ENCODE data around the gene PTPRU.
"Not testable (repeated sequence)": the region's sequence is repeated elsewhere in the genome, so short reads cannot be mapped to it uniquely, and the experiment has no call there.

The PTPRU gene

DNA sequence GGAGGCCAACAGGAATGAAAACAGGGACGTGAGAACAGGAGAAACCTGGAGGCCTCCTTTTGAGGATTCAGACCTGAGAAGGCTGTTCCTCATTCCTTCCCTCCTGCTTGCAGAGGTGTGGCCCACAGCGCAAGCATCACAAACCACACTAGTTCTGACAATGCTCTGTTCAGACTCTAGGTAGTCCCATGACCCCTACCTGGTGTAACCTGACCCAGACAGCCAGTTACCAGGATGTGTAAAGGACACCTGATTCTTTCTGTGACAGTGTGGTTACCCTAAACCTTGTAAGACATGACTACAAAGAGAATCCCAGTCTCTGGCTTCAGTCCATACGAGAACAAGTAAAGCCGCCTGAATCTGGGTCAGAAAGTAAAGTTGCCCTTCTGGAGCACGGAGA lies 8.8 kb upstream of the PTPRU start:
- Mint-ChIP-seq H3K36me3 (ENCODE audit: insufficient read depth) (peaks cover 6% of the 10 kb centered on the region), H3K4me3 (no peak overlapping the region), H3K4me1 (peaks cover 18% of the 10 kb centered on the region), H3K9me3 (no peaks in the 10 kb centered on the region), H3K27ac (ENCODE audit: low read depth) (no peak overlapping the region), H3K27me3 (no peaks in the 10 kb centered on the region)
- DNase-seq (ENCODE audit: low spot score in 2 of 2) (no peak), ATAC-seq (replicated peaks; ENCODE audit: extremely low read depth, poor library complexity, severe bottlenecking) (no peak)

DNA sequence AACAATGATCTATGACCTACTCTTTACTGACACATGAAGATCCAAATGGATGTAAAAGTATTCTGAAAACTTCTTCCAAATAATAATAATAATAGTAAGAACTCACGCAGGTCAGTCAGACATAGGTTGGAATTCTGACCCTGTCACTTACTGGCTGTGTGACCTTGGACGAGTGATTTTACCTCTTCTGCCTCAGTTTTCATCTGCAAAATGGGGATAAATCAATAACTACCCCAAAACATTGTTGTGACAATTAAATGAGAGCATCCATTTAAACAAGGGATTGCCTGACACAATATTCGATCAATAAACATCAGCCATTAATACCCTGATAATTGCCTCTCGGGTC lies 6.1 kb upstream of the PTPRU start:
- peaks cover 16% of the 10 kb centered on the region for H3K27me3 Mint-ChIP-seq
- H3K4me3 Mint-ChIP-seq: peak overlapping the region; percentile 94
- H3K27ac Mint-ChIP-seq (ENCODE audit: low read depth): peak overlapping the region; percentile 95
- H3K9me3 Mint-ChIP-seq: no peaks in the 10 kb centered on the region
- ATAC-seq (replicated peaks; ENCODE audit: extremely low read depth, poor library complexity, severe bottlenecking): no peak
- peaks cover 18% of the 10 kb centered on the region for H3K4me1 Mint-ChIP-seq
- peaks cover 6% of the 10 kb centered on the region for H3K36me3 Mint-ChIP-seq (ENCODE audit: insufficient read depth)
- no peak for DNase-seq (ENCODE audit: low spot score in 2 of 2)

DNA sequence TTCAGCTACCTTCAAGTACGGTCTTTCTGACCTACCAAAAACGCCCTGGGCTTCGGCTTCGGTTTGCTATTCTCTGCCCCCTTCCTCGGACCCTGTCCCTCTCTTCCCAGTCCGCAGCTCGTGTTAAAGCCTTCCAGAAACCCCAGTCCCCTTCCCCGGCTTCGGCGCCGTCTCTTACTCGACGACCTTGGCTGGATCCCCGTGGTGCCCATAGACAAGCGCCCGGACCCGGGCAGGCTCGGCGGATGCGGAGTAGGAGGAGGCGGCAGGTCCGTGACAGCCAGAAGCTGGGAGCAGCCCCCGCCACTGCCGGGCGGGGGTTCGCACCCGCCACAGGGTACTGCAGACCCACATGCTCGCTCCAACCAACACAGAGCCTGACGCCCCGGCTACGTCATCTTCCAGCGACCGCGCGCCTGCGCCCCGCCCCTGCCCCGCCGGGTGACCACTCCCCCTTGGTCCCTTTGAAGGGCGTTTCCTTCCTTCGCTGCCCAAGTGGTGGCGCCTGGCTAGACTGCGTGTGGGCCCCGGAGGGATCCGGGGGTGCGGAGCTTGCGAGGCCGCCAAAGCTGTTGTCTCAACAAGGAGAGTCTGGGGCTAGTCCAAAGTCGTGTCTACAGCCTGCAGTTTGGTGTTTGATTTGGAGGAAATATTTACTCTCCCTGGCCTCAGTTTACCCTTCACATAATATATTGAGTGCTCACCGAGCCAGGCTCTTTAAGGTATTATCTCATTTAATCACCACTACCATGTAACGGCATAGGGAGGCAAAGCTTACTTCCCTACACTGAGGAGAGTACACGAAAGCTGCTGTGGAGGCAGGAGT lies 5.6 kb upstream of the PTPRU start, which contains the start of gene MECR:
TSS of gene MECR (minus strand) at position 382 of the 826 bp plus-strand sequence. CDS start at position 354, 28 bp downstream.
- Mint-ChIP-seq H3K36me3 (ENCODE audit: insufficient read depth) (peaks cover 7% of the 10 kb centered on the region), H3K4me1 (peaks cover 19% of the 10 kb centered on the region), H3K27me3 (peaks cover 16% of the 10 kb centered on the region), H3K27ac (ENCODE audit: low read depth) (peak within 1 kb of the TSS; percentile 95), H3K9me3 (no peaks in the 10 kb centered on the region), H3K4me3 (peak within 1 kb of the TSS; percentile 94)
- peak; percentile 96 for ATAC-seq (replicated peaks; ENCODE audit: extremely low read depth, poor library complexity, severe bottlenecking)
- DNase-seq (ENCODE audit: low spot score in 2 of 2): peak; percentile 93 to 94

DNA sequence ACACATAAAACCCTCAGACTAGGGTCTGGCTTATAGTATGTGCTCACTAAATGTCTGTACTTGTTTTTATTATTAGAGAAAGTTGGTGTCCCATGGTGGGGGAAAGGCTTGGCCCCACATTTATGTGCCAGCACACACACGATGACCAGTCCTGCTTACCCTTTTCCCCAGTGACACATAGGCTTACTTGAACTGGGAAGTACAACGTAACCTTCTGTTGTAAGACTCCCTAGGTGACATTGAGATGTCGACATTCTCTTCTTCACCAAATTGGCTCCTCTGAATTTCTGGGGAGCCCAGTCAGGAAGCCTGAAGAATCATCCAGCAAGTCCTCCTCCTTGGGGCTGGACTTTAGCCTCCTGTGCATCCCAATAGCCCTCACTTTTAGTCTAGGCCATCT lies 3.9 kb upstream of the PTPRU start:
- Mint-ChIP-seq H3K4me1 (peaks cover 32% of the 10 kb centered on the region), H3K36me3 (ENCODE audit: insufficient read depth) (peaks cover 10% of the 10 kb centered on the region), H3K27me3 (peaks cover 28% of the 10 kb centered on the region), H3K4me3 (no peak overlapping the region), H3K9me3 (no peaks in the 10 kb centered on the region), H3K27ac (ENCODE audit: low read depth) (no peak overlapping the region)
- no peak for DNase-seq (ENCODE audit: low spot score in 2 of 2)
- no peak for ATAC-seq (replicated peaks; ENCODE audit: extremely low read depth, poor library complexity, severe bottlenecking)

DNA sequence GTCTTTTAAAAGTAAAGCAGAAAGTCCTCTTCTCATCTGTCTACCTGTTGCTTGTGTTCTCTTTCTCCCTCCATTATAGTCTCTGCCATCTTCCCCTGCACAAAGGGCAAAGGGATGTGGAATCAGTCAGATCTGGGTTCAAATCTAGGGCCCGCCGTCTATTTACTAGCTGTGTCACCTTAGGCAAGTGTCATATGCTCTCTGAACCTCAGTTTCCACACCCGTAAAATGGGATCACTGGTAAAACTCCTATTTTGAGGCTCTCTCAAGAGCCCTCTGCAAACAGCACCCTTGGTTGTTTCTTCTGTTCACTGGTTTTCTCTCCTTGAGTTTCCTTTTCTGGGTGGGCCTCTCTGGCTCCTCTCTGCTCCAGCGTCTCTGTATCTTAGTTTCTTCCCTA lies 2.6 kb upstream of the PTPRU start:
- Mint-ChIP-seq H3K4me1 (peaks cover 35% of the 10 kb centered on the region), H3K27me3 (peaks cover 35% of the 10 kb centered on the region), H3K36me3 (ENCODE audit: insufficient read depth) (peaks cover 12% of the 10 kb centered on the region), H3K4me3 (no peak overlapping the region), H3K27ac (ENCODE audit: low read depth) (no peak overlapping the region), H3K9me3 (no peaks in the 10 kb centered on the region)
- no peak for ATAC-seq (replicated peaks; ENCODE audit: extremely low read depth, poor library complexity, severe bottlenecking)
- DNase-seq (ENCODE audit: low spot score in 2 of 2): no peak

DNA sequence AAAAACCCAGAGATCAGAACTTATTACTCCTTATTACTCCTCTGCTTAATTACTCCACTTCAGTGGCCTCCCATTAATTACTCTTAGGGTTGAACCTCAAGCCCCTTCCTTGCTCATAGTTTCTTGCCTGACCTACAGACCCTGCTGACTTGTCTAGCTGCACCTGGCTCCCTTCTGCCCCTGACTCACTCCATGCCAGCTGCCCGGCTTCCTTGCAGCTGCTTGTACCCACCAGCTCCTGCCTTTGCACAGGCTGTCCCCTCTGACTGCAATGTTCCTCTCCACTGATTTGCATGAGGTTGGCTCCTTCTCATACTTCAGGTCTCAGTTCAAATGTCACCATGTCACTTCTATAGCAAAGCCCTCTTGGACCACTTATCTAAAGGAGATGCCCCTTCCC lies 1.9 kb upstream of the PTPRU start:
- peaks cover 12% of the 10 kb centered on the region for H3K36me3 Mint-ChIP-seq (ENCODE audit: insufficient read depth)
- H3K9me3 Mint-ChIP-seq: no peaks in the 10 kb centered on the region
- peaks cover 37% of the 10 kb centered on the region for H3K4me1 Mint-ChIP-seq
- DNase-seq (ENCODE audit: low spot score in 2 of 2) (no peak), ATAC-seq (replicated peaks; ENCODE audit: extremely low read depth, poor library complexity, severe bottlenecking) (no peak)
- H3K27ac Mint-ChIP-seq (ENCODE audit: low read depth): no peak overlapping the region
- H3K4me3 Mint-ChIP-seq: no peak overlapping the region
- H3K27me3 Mint-ChIP-seq: peaks cover 43% of the 10 kb centered on the region

DNA sequence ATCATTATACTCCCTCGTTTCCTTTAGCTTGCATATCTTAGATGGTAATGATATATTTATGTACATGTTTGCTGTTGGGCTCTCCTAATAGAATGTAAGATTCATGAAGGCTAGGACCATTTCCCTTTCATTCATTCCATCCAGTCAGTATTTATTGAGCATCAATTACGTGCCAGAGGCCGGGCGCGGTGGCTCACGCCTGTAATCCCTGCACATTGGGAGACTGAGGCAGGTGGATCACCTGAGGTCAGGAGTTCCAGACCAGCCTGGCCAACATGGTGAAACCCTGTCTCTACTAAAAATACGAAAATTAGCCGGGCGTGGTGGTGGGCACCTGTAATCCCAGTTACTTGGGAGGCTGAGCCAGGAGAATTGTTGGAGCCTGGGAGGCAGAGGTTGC lies 1.4 kb upstream of the PTPRU start:
- not testable (repeated sequence) for H3K27ac Mint-ChIP-seq (ENCODE audit: low read depth); H3K4me3 Mint-ChIP-seq; H3K9me3 Mint-ChIP-seq; DNase-seq (ENCODE audit: low spot score in 2 of 2); ATAC-seq (replicated peaks; ENCODE audit: extremely low read depth, poor library complexity, severe bottlenecking)
- Mint-ChIP-seq H3K4me1 (peaks cover 33% of the 10 kb centered on the region), H3K27me3 (peaks cover 47% of the 10 kb centered on the region), H3K36me3 (ENCODE audit: insufficient read depth) (peaks cover 12% of the 10 kb centered on the region)

DNA sequence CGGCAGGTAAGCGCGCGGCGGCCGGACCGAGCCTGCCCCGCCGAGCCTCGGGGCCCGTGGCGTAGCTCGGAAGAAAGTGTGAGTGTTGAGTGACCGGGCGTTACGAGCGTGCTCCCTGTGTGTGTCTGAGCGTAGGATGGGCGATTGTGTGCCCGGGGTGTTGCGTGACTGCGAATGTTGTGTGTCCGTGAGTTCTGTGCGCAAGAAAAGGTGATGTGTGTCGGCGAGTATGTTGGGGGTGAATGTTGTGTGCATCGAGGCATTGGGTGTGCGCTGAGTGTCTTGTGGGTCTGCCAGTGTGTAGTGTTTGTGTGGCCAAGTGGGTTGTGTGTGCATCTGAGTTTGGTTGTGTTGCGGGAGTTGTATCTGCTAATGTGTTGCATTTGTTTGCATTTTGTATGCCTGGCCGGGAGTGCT lies 398 bp downstream of the PTPRU start:
- DNase-seq (ENCODE audit: low spot score in 2 of 2) (no peak), ATAC-seq (replicated peaks; ENCODE audit: extremely low read depth, poor library complexity, severe bottlenecking) (no peak)
- peaks cover 66% of the 10 kb centered on the region for H3K27me3 Mint-ChIP-seq
- no peaks in the 10 kb centered on the region for H3K9me3 Mint-ChIP-seq
- peak overlapping the region; percentile 80 for H3K4me3 Mint-ChIP-seq
- peaks cover 6% of the 10 kb centered on the region for H3K36me3 Mint-ChIP-seq (ENCODE audit: insufficient read depth)
- peaks cover 19% of the 10 kb centered on the region for H3K4me1 Mint-ChIP-seq
- peak overlapping the region; percentile 59 for H3K27ac Mint-ChIP-seq (ENCODE audit: low read depth)

DNA sequence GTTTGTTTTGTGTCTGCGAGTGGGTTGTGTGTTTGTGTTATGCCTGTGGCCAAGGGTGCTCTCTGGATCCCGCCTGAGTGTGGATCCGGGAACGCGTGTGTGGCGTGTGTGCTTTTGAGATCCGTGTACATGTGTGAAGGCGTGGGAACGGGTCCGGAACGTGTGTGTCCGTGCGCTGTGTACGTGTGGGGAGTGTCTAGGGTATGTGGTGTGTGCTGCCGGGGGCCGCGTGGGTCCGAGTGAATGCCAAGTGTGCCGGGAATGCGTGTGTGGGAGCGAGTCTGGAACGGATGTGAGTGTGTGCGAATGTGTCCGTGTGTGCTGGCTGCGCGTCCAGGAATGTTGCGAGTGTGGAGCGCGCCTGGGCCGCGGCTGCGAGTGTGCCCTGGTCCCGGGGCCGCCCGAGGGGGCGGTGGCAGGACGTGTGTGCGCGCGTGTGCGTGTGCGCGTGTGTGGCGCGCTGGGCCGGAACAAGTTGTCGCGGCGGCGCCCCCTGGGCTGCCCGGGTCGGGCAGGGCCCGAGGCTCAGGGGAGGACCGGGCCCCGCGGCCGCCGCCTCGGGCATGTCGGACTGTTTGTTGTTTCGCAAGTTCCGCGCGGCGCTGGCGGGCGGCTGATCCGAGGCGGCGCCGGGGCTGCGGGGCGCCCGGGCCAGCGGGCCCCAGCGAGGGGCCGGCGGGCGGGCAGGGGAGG lies 953 bp downstream of the PTPRU start:
- Mint-ChIP-seq H3K27ac (ENCODE audit: low read depth) (peak overlapping the region; percentile 59), H3K27me3 (peaks cover 68% of the 10 kb centered on the region)
- DNase-seq (ENCODE audit: low spot score in 2 of 2): no peak

DNA sequence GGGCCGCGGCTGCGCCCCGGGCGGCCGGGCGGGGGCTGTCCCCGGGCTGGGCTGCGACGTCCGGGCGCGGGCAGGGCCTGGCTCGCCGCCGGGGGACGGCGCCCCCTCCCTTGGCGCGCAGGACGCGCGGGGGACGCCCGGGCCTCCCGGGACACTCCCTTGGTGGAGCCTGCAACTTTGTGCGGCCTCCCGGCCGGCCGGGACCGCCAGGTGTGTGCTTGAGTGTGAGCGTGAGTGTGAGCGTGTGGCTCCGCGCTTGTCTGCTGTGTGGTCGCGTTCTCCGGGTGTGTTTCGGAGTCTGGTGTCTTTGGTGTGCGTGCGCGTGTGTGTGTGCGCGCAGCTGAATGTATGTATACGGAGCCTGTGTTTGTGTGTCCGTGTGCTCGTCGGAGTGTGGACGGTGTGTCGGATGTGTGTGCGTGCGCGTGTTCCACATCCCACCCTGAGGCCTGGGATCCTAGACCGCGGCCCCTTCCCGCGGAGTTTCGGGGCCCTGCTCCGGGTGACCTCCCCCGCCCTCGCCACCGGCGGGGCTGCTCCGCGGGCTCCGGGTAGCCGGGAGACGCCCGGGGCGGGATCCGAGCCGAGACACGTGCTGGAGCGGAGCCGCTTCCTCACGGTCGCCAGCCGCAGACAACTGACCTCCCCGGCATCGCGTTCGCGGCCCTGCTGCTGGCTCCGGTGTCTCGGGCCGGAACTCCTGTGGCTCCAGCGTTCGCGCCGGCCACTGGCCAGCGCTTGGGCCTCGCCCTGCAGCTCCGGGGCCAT lies 1.7 kb downstream of the PTPRU start:
- Mint-ChIP-seq H3K36me3 (ENCODE audit: insufficient read depth) (peaks cover 6% of the 10 kb centered on the region), H3K4me3 (peak overlapping the region; percentile 76), H3K4me1 (peaks cover 19% of the 10 kb centered on the region), H3K27me3 (peaks cover 68% of the 10 kb centered on the region), H3K9me3 (no peaks in the 10 kb centered on the region), H3K27ac (ENCODE audit: low read depth) (no peak overlapping the region)
- DNase-seq (ENCODE audit: low spot score in 2 of 2) (no peak), ATAC-seq (replicated peaks; ENCODE audit: extremely low read depth, poor library complexity, severe bottlenecking) (no peak)

More for the DNA sequence above, 953 bp downstream of the PTPRU start:
- Mint-ChIP-seq H3K4me1 (peaks cover 19% of the 10 kb centered on the region), H3K36me3 (ENCODE audit: insufficient read depth) (peaks cover 6% of the 10 kb centered on the region), H3K9me3 (no peaks in the 10 kb centered on the region), H3K4me3 (peak overlapping the region; percentile 80)
- ATAC-seq (replicated peaks; ENCODE audit: extremely low read depth, poor library complexity, severe bottlenecking): no peak

DNA sequence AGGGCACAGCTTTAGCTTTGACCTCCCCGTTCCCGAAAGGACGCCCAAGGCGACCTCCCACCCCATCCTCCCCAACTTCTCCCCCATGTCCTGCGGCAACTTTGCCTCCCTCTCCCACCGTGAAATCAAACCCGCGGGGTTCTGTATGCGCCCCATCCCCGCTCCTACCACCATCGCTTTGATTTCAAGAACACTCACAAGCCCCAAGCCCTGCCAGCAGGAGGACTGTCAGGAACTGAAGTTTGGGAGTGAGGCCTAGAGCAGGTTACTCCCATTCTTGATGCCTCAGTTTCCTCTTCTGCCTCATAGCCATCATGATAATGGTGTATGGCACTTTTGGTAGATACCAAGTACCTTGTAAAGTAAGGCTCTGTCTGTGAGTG lies 2.3 kb downstream of the PTPRU start:
- H3K27ac Mint-ChIP-seq (ENCODE audit: low read depth): no peak overlapping the region
- DNase-seq (ENCODE audit: low spot score in 2 of 2) (no peak), ATAC-seq (replicated peaks; ENCODE audit: extremely low read depth, poor library complexity, severe bottlenecking) (no peak)
- peaks cover 19% of the 10 kb centered on the region for H3K4me1 Mint-ChIP-seq
- H3K9me3 Mint-ChIP-seq: no peaks in the 10 kb centered on the region
- peak overlapping the region; percentile 76 for H3K4me3 Mint-ChIP-seq
- H3K27me3 Mint-ChIP-seq: peaks cover 67% of the 10 kb centered on the region
- H3K36me3 Mint-ChIP-seq (ENCODE audit: insufficient read depth): peaks cover 6% of the 10 kb centered on the region

DNA sequence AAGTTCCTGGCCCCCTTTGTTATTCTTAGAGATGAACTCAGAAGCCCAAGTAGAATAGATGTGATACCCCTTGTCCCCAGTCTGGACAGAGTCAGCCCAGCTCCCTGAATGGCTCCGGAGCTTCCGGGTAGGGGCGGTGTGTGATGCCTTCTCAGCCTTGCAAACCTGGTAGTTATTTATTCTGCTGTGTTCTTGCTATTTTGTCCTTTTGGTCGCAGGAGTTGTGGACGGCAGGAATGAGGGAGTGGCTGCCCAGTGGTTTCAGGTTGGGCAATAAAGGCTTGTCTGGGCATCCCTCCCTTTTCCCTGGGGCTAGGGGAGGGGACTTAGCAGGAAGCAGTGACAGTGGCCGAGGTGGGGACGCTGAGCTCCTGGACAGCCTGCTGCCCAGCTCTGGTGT lies 2.8 kb downstream of the PTPRU start:
- H3K4me3 Mint-ChIP-seq: peak overlapping the region; percentile 76

More for the DNA sequence above, 2.8 kb downstream of the PTPRU start:
- H3K36me3 Mint-ChIP-seq (ENCODE audit: insufficient read depth): peaks cover 6% of the 10 kb centered on the region
- no peaks in the 10 kb centered on the region for H3K9me3 Mint-ChIP-seq
- peaks cover 61% of the 10 kb centered on the region for H3K27me3 Mint-ChIP-seq
- DNase-seq (ENCODE audit: low spot score in 2 of 2) (no peak), ATAC-seq (replicated peaks; ENCODE audit: extremely low read depth, poor library complexity, severe bottlenecking) (no peak)
- peaks cover 19% of the 10 kb centered on the region for H3K4me1 Mint-ChIP-seq
- H3K27ac Mint-ChIP-seq (ENCODE audit: low read depth): no peak overlapping the region
